Renal cortical epithelial cell (primary cell): ENCODE measurements around the gene FAT1. TPM values are rescaled to one million over a fixed set of nuclear protein-coding genes. Genes with fewer than 3 reads are reported as not detected.
"Not testable (repeated sequence)": the region's sequence is repeated elsewhere in the genome, so short reads cannot be mapped to it uniquely, and the experiment has no call there.

ENCODE experiments used
- DNase-seq: peaks from one replicate; pipeline ENCODE4 v3.0.0-alpha.2; 2011; ENCODE audit warnings: low read depth
- total RNA-seq: library from RNA; depleted of rRNA; stranded (reverse); fragments of >200 nt; gene quantifications from 2 replicates; pipeline ENCODE4 v1.2.3, GENCODE V29; 2014

The FAT1 gene
- 251 and 594 TPM in 2 replicates for total RNA-seq

DNA sequence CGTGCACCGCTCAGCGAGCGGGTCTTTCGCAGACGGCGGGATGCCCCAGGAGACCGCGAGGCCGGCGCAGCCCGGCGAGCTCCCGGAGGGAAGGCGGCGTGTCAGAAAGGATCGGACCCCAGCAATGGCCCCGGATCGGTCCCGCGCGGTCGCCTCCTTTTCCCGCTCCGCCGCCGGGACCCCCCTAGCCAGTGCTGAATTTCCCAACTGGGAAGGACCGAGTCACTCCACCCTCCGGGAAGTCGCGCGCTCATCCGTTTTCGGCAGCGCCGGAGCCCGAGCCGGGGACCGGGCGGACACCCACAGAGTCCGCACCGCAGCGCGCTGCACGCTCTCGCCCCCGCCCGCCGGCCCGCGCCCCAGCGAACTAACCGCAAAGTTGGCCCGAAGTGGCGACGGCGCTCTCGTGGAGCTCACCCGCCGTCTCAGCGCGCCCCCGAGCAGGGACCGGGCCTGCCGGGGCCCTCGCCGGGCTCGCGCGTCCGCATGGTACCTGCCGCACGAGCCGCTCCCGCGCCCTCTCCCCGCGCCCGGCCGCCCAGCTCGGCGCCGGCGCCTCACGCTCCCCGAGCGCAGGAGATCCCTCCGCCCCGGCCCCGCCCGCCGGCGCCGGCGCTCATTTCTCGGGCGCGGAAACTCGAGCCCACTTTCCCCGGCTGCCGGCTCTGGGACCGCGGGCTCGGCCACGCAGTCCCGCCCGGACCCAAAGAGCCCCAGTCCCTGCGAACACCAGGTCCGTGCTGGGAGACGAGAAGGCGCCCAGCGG, at the start of gene FAT1:
FAT1 (minus strand) TSS at position 565 of the 766 bp plus-strand sequence. CDS start 14,029 bp downstream, outside the sequence.
- DNase-seq = no peak

GRCh38 chr4:186772936-186773487, 49.4 kb upstream of the FAT1 start:
- DNase-seq = no peak

GRCh38 chr4:186771624-186772023, 48.0 kb upstream of the FAT1 start:
- no peak for DNase-seq

- DNase-seq = peak; percentile 79
Observed at GRCh38 chr4:186770481-186771175, 47.0 kb upstream of the FAT1 start.

DNA sequence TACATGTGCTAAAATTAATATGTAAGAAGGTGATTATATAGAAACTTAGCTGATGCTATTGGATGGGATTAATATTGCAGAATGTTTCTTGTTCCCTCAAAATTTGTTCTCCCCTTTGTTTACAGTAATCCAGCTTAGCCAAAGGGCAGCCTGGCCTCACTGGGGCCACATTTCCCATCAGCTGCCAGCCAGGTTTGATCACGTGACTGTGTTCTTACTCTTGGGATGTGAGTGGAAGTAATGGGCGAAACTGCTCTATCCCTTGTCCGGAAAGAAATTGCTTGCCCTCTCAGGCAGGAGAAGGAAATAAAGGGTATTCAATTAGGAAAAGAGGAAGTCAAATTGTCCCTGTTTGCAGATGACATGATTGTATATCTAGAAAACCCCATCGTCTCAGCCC, 44.1 kb upstream of the FAT1 start:
- no peak for DNase-seq

DNA sequence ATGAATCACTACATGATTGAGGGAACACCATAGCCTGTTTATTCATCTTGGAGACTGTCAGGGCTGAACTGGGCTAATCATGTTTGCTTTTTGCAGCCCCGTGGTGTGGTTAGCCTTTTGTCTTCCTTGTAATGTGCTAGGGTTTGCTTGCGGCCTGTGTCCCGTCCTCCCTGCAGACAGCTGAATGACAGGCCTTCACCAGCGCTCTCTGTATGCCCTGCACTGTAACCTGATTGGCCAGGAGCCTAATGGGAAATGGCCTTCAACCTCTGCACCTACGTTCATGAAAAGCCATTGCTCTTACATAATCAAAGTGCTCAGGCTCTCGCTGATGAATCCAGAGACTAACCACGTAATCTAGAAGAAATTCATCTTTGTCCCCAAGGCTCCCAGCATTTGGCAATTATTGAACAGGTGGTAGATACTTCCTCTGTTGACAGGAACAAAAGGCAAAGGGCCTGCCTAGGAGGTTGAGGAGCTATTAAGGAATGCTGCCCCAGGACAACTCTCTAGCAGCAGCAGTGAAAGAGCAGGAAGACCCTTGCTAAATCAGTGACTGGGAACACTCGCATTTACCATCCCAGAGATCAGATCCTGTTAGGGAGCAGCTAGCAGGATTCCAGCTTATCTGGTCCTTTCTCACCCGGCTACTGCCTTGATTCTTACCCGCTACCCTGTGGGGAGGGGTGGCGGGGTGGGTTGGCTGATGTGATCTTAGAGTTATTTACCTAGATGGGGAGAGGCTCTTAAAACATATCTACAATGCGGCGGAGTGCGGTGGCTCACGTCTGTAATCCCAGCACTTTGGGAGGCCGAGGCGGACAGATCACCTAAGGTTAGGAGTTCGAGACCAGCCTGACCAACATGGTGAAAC, 42.3 kb upstream of the FAT1 start:
- peak; percentile 81 for DNase-seq

DNA sequence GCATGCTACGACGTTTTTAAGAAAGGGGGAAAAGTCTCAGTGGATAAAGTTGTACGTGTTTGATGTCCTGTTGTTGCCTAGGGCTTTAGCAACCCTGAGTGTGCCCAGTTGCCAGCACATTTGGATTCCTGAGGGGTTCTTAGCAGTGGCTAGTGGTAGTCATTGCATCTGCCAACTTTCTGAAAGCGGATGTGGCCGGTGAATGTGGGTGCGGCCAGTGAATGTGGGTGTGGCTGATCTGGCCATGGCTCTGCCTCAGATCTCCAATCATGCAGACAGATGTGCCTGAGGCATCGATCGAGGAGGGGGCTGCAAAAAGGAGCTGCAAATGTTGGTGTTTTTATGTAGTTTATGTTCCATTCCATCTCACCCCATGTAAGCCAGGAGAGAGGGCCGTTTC, 41.5 kb upstream of the FAT1 start:
- DNase-seq = peak; percentile 90

GRCh38 chr4:186764457-186764856, 40.8 kb upstream of the FAT1 start:
- DNase-seq = no peak

DNA sequence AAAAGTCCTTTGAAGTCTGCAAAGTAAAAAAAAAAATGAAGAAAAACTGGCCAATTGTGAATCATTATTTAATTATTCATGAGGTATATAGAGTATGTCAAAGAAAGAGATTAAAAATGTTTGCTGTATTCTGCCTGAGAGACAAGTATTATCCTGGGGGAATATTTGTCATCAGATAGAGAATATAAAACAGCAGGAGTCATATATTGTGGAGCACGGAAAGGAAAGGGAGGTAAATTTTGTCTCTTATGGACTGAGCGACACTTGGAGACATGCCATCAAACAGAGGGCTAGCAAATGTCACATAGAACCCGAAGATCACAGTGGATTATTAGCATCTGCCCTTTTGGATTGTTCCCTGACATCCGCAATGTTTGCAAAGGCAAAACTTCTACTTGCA, 39.2 kb upstream of the FAT1 start:
- no peak for DNase-seq

GRCh38 chr4:186762361-186762760, 38.7 kb upstream of the FAT1 start:
- DNase-seq = peak; percentile 59

- DNase-seq = not testable (repeated sequence)
Observed at GRCh38 chr4:186761956-186762355, 38.3 kb upstream of the FAT1 start.

DNA sequence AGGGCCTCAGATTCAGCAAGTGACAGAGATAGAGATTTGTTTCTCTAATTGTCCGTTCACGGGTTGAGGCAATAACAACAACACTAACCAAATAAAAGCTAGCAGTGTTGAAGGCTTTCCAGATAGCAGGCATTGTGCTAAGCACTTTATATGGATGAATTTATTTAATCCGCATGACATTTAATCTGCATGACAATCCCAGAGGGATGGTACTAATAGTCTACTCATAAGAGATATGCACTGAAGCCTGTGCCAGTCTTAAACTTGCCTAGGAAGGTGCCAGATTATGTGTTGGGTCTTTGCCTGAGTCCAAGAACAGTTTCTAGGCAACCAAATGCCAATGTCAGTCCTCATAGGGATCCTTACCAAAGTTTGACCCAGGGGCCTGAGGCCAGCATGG, 37.7 kb upstream of the FAT1 start:
- peak; percentile 47 for DNase-seq

DNA sequence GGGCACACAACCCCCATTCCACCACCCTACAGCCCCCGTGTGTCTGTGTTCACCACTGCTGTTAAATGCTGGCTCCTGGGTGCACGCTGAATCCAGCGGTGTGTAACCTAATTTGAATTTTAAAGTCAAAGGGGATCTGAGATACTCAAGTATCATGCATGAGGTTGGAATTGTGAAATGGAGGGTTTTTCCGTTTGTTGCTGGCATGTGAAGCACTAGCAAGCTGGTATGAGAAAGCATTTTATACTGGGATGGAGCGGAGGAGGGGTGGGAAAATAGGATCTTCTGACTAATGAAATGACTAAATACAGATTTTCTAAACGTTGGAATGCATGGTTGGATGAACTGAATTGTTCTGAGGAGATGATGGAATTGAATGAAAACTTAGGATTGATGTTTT, 36.9 kb upstream of the FAT1 start:
- peak; percentile 99 for DNase-seq

DNA sequence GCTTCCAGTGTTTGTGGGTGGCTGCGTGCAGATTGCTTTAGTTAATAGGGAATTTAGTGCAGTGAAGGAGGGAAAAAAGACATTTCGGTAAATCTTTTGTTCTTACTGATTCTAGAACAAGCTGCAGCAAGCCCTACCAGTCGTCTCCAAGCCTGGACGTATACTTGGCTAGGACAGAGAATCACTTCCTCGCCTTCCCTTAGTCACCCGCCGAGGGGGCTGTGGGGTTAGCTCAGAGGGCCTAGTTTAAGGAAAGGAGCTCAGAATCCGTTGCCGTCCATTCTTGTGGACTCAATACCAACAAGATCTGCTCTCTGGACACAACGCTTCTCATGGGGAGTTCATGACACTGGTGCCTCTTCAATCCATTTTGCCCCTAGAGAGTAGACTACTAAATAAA, 36.3 kb upstream of the FAT1 start:
- no peak for DNase-seq

DNA sequence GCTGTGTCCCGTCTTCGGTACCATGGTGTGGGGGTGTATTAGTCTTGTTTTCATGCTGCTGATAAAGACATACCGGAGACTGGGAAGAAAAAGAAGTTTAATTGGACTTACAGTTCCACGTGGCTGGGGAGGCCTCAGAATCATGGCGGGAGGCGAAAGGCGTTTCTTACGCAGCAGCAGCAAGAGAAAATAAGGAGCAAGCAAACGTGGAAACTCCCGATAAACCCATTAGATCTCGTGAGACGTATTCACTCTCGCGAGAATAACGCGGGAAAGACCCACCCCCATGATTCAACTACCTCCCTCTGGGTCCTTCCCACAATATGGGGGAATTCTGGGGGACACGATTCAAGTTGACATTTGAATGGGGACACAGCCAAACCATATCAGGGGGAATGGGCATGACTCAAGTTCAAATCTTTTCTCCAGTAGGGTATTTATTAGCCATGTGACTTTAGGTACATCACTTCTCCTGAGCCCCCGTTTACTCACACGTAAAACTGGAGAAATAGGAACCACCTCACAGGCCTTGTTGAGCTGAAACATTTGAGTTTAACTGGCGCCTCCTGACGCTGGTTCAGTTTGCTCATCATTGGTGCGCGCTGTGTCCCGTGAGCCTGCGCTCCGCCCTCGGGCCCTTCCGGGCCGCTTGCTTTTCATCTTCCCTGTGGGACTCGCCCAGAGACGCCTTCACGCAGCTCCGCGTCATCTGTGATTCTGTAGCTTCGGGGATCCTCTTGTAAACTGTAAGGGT, 35.5 kb upstream of the FAT1 start:
- no peak for DNase-seq

DNA sequence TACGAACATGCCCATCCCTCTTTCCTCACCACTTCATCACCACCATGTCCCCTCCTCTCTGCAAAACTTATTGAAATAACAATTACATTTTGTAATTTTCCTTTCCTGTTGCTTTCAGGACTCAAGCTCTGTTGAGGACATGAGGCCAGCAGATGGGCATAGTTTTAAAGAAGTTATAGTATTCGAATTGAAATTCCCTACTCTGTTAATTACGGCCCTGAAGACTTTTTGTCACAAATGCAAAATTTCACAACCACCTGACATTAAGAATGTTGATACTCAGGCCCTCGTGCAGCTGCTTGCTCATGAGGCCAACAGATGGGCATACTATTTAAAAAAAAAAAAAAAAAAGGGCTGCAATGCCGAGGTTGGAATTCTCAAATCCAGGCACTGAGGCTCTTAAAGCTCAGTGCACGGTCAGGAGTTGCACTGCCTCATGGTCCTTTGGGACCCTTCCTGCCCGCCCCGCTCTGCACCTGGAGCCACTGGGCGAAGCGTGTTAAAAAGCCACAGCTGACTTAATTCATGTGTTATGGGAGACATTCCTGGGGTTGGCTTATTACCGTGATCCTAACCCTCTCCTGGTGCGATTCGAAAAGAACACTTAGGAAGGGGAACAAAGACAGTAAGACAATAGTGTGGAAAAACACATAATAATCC, 34.2 kb upstream of the FAT1 start:
- DNase-seq = no peak

DNA sequence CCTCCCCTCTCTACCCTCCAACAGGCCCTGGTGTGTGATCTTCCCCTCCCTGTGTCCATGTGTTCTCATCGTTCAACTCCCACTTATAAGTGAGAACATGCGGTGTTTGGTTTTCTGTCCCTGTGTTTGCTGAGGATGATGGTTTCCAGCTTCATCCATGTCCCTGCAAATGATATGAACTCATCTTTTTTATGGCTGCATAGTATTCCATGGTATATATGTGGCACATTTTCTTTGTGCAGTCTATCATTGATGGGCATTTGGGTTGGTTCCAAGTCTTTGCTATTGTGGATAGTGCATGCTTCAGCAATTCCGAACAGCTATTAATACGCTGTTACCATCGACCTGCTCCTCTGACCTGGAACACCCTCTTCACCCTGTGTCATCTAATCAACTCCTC, 32.9 kb upstream of the FAT1 start:
- DNase-seq = not testable (repeated sequence)

- DNase-seq = peak; percentile 91
Observed at GRCh38 chr4:186755550-186756519, 32.2 kb upstream of the FAT1 start.

- DNase-seq = no peak
Observed at GRCh38 chr4:186754976-186755375, 31.3 kb upstream of the FAT1 start.

GRCh38 chr4:186752325-186752724, 28.7 kb upstream of the FAT1 start:
- DNase-seq = peak; percentile 62
